Stimulated activated effector memory CD8-positive, alpha-beta T cell treated with anti-CD3 and anti-CD28 coated beads, Interleukin-12 subunit alpha, Interleukin-12 subunit beta, amount 100 ng/mL, for 72 hours (primary cell): Measurements from ENCODE around the gene QPRT.
A peak's percentile ranks its signal among the peaks of the same experiment; 100 is the strongest.
"Not testable (repeated sequence)": the region's sequence is repeated elsewhere in the genome, so short reads cannot be mapped to it uniquely, and the experiment has no call there.

Source experiments
- ATAC-seq: fragments of 150-1000 bp; cut with Tn5 transposase; 2 replicates; pipeline ENCODE4 v1.10.0; 2021
- DNase-seq, 2 donors: peaks; one replicate each; pipeline ENCODE4 v3.0.0; 2021 to 2022; ENCODE audit warnings: low spot score in 2 of 2
- H3K27ac Mint-ChIP-seq: one replicate; pipeline ENCODE4 v1.8.0; 2022; ENCODE audit warnings: mild to moderate bottlenecking, mixed read lengths
- H3K36me3 Mint-ChIP-seq: one replicate; pipeline ENCODE4 v1.8.0; 2022; ENCODE audit warnings: mild to moderate bottlenecking, mixed read lengths
- H3K4me1 Mint-ChIP-seq: one replicate; pipeline ENCODE4 v1.8.0; 2022; ENCODE audit warnings: mixed read lengths
- H3K4me3 Mint-ChIP-seq: one replicate; pipeline ENCODE4 v1.8.0; 2022; ENCODE audit warnings: mild to moderate bottlenecking, mixed read lengths
- H3K9me3 Mint-ChIP-seq: one replicate; pipeline ENCODE4 v1.8.0; 2022; ENCODE audit warnings: mixed read lengths

The QPRT gene

GRCh38 chr16:29653471-29653870, 25.5 kb upstream of the QPRT start:
- Mint-ChIP-seq H3K27ac (peak overlapping the region; percentile 74), H3K4me1 (peaks cover 27% of the 10 kb centered on the region), H3K36me3 (no peaks in the 10 kb centered on the region), H3K4me3 (no peak overlapping the region), H3K9me3 (no peaks in the 10 kb centered on the region)
- no peak for ATAC-seq
- DNase-seq = no peak

- H3K4me3 Mint-ChIP-seq, H3K9me3 Mint-ChIP-seq, H3K36me3 Mint-ChIP-seq, ATAC-seq, DNase-seq: not testable (repeated sequence)
- H3K4me1 Mint-ChIP-seq = peaks cover 29% of the 10 kb centered on the region
- peak overlapping the region; percentile 74 for H3K27ac Mint-ChIP-seq
These were observed 25.1 kb upstream of the QPRT start for GRCh38 chr16:29653890-29654289.

- ATAC-seq (no peak), DNase-seq (no peak)
- no peak overlapping the region for H3K4me3 Mint-ChIP-seq
- no peaks in the 10 kb centered on the region for H3K9me3 Mint-ChIP-seq
- no peaks in the 10 kb centered on the region for H3K36me3 Mint-ChIP-seq
- H3K27ac Mint-ChIP-seq = peak overlapping the region; percentile 24
- H3K4me1 Mint-ChIP-seq = peaks cover 41% of the 10 kb centered on the region
These were observed 22.1 kb upstream of the QPRT start for GRCh38 chr16:29656688-29657523.

- DNase-seq (no peak), ATAC-seq (no peak)
- H3K27ac Mint-ChIP-seq = no peak overlapping the region
- H3K4me3 Mint-ChIP-seq = no peak overlapping the region
- peaks cover 11% of the 10 kb centered on the region for H3K36me3 Mint-ChIP-seq
- H3K9me3 Mint-ChIP-seq = no peaks in the 10 kb centered on the region
- peaks cover 47% of the 10 kb centered on the region for H3K4me1 Mint-ChIP-seq
These were observed 20.3 kb upstream of the QPRT start for GRCh38 chr16:29658705-29659104.

GRCh38 chr16:29662000-29662728, 16.8 kb upstream of the QPRT start:
- Mint-ChIP-seq H3K4me1 (peaks cover 69% of the 10 kb centered on the region), H3K9me3 (no peaks in the 10 kb centered on the region), H3K27ac (peak overlapping the region; percentile 99), H3K4me3 (peak overlapping the region; percentile 97), H3K36me3 (peaks cover 45% of the 10 kb centered on the region)
- peak; percentile 2 for ATAC-seq
- DNase-seq = peak in 1 of 2 donors; percentile 56

GRCh38 chr16:29662729-29663015, 16.3 kb upstream of the QPRT start:
- Mint-ChIP-seq H3K9me3 (no peaks in the 10 kb centered on the region), H3K36me3 (peaks cover 50% of the 10 kb centered on the region), H3K4me1 (peaks cover 74% of the 10 kb centered on the region), H3K27ac (peak overlapping the region; percentile 99), H3K4me3 (peak overlapping the region; percentile 97)
- DNase-seq (no peak), ATAC-seq (peak; percentile 44)

GRCh38 chr16:29663016-29663806, 15.8 kb upstream of the QPRT start, which contains the start of gene SPN:
Gene SPN, plus strand, starts transcription at chr16:29663247. Its CDS starts 482 bp downstream, at chr16:29663729.
- ATAC-seq (peak; percentile 60), DNase-seq (peak; percentile 36 to 82)
- peak within 1 kb of the TSS; percentile 99 for H3K27ac Mint-ChIP-seq
- no peaks in the 10 kb centered on the region for H3K9me3 Mint-ChIP-seq
- H3K4me1 Mint-ChIP-seq = peaks cover 79% of the 10 kb centered on the region
- peak within 1 kb of the TSS; percentile 97 for H3K4me3 Mint-ChIP-seq
- peaks cover 56% of the 10 kb centered on the region for H3K36me3 Mint-ChIP-seq

GRCh38 chr16:29663807-29664090, 15.2 kb upstream of the QPRT start:
- peak overlapping the region; percentile 97 for H3K4me3 Mint-ChIP-seq
- peak overlapping the region; percentile 99 for H3K27ac Mint-ChIP-seq
- H3K9me3 Mint-ChIP-seq = no peaks in the 10 kb centered on the region
- H3K36me3 Mint-ChIP-seq = peaks cover 61% of the 10 kb centered on the region
- ATAC-seq (no peak), DNase-seq (no peak)
- H3K4me1 Mint-ChIP-seq = peaks cover 79% of the 10 kb centered on the region

GRCh38 chr16:29664091-29664921, 14.7 kb upstream of the QPRT start:
- ATAC-seq (peak; percentile 49), DNase-seq (peak; percentile 33 to 77)
- H3K27ac Mint-ChIP-seq = peak overlapping the region; percentile 99
- H3K4me3 Mint-ChIP-seq = peak overlapping the region; percentile 97
- peaks cover 79% of the 10 kb centered on the region for H3K4me1 Mint-ChIP-seq
- H3K36me3 Mint-ChIP-seq = peaks cover 67% of the 10 kb centered on the region
- H3K9me3 Mint-ChIP-seq = no peaks in the 10 kb centered on the region

- H3K9me3 Mint-ChIP-seq = no peaks in the 10 kb centered on the region
- peak overlapping the region; percentile 99 for H3K27ac Mint-ChIP-seq
- ATAC-seq = peak; percentile 29
- peaks cover 83% of the 10 kb centered on the region for H3K4me1 Mint-ChIP-seq
- peaks cover 78% of the 10 kb centered on the region for H3K36me3 Mint-ChIP-seq
- DNase-seq = peak in 1 of 2 donors; percentile 69
- H3K4me3 Mint-ChIP-seq = peak overlapping the region; percentile 97
These were observed 13.5 kb upstream of the QPRT start for GRCh38 chr16:29665294-29666077.

GRCh38 chr16:29667322-29667610, 11.7 kb upstream of the QPRT start:
- Mint-ChIP-seq H3K27ac (peak overlapping the region; percentile 99), H3K4me1 (peaks cover 72% of the 10 kb centered on the region), H3K36me3 (peaks cover 96% of the 10 kb centered on the region), H3K4me3 (peak overlapping the region; percentile 97)
- not testable (repeated sequence) for DNase-seq, ATAC-seq, H3K9me3 Mint-ChIP-seq

- Mint-ChIP-seq H3K36me3 (peaks cover 100% of the 10 kb centered on the region), H3K9me3 (no peaks in the 10 kb centered on the region), H3K4me3 (peak overlapping the region; percentile 97), H3K4me1 (peaks cover 70% of the 10 kb centered on the region), H3K27ac (peak overlapping the region; percentile 99)
- no peak for DNase-seq
- no peak for ATAC-seq
These were observed 11.2 kb upstream of the QPRT start for GRCh38 chr16:29667755-29668154.

GRCh38 chr16:29668267-29668666, 10.7 kb upstream of the QPRT start:
- no peak overlapping the region for H3K27ac Mint-ChIP-seq
- no peaks in the 10 kb centered on the region for H3K9me3 Mint-ChIP-seq
- no peak for DNase-seq
- H3K36me3 Mint-ChIP-seq = peaks cover 99% of the 10 kb centered on the region
- H3K4me3 Mint-ChIP-seq = no peak overlapping the region
- no peak for ATAC-seq
- H3K4me1 Mint-ChIP-seq = peaks cover 65% of the 10 kb centered on the region

GRCh38 chr16:29673501-29673900, 5.5 kb upstream of the QPRT start:
- H3K27ac Mint-ChIP-seq = no peak overlapping the region
- no peak for ATAC-seq

More at GRCh38 chr16:29673501-29673900, 5.5 kb upstream of the QPRT start:
- no peak for DNase-seq
- Mint-ChIP-seq H3K4me1 (peaks cover 28% of the 10 kb centered on the region), H3K36me3 (peaks cover 48% of the 10 kb centered on the region), H3K9me3 (no peaks in the 10 kb centered on the region), H3K4me3 (no peak overlapping the region)
